HL-60 (cell line): ENCODE measurements around the gene MKS1.
A peak's percentile ranks its signal among the peaks of the same experiment; 100 is the strongest.

ENCODE experiments used
- DNase-seq, 2 experiments: peaks; one replicate each; pipeline ENCODE4 v3.0.0-alpha.2; 2010 to 2020; ENCODE audit warnings: low read depth in 1 of 2, low spot score in 1 of 2
- H3K27ac ChIP-seq: fragments of 250-450 bp; sonication (Bioruptor Pico); replicated peaks from 2 replicates; pipeline ENCODE4 v1.5.1; 2020; ENCODE audit warnings: mild to moderate bottlenecking, moderate library complexity
- H3K27me3 ChIP-seq: fragments of 250-450 bp; sonication (Bioruptor Pico); 2 replicates; pipeline ENCODE4 v1.5.1; 2021; ENCODE audit warnings: mild to moderate bottlenecking, moderate library complexity; ENCODE audit not compliant: insufficient read depth, poor library complexity, severe bottlenecking
- H3K4me3 ChIP-seq: replicated peaks from 2 replicates; pipeline ENCODE4 v1.5.1; 2011; ENCODE audit warnings: mild to moderate bottlenecking, control low read depth, low read length; ENCODE audit not compliant: insufficient read depth
- GABPA ChIP-seq: IDR thresholded peaks from 2 replicates; pipeline ENCODE4 v1.6.1; 2012; ENCODE audit warnings: low read depth
- POLR2AphosphoS5 ChIP-seq: IDR thresholded peaks from 2 replicates; pipeline ENCODE4 v1.6.1; 2012; ENCODE audit warnings: low read depth
- SPI1 ChIP-seq: IDR thresholded peaks from 2 replicates; pipeline ENCODE4 v1.6.1; 2012; ENCODE audit warnings: low read depth, mild to moderate bottlenecking, borderline replicate concordance
- TF ChIP-seq, protein P1 (sequence below): IDR thresholded peaks from 2 replicates; pipeline ENCODE4 v1.6.1; 2012; ENCODE audit warnings: low read depth; ENCODE audit not compliant: insufficient replicate concordance
- TF ChIP-seq, protein P2 (sequence below): IDR thresholded peaks from one replicate; pipeline ENCODE4 v1.5.1; 2011; ENCODE audit warnings: low read length, control low read depth, inconsistent platforms; ENCODE audit not compliant: insufficient read depth

Gene MKS1

DNA sequence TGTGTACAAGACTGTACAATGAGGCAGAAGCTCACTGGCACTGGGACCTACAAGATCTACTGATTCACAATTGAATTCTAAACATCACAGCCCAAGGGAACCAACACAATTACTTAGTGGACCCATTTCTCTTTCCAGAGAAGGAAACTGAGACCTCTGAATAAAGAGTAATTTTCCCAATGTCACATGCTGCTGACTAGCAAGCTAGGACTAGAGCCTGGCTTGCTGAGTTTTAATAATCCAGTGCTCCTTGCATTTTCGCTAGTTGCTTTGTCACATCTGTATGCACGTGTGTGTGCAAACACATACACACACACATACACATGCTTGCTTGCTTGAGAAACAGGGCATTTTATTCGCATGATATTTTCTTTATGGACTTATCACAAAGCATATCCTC, 15.5 kb upstream of the MKS1 start:
- Histone ChIP-seq H3K27ac (no peak overlapping the region), H3K27me3 (no peaks in the 10 kb centered on the region), H3K4me3 (no peak overlapping the region)
- no peak for DNase-seq
- TF ChIP-seq POLR2AphosphoS5 (no peak), SPI1 (no peak), GABPA (no peak)
- TF ChIP-seq, protein P1, sequence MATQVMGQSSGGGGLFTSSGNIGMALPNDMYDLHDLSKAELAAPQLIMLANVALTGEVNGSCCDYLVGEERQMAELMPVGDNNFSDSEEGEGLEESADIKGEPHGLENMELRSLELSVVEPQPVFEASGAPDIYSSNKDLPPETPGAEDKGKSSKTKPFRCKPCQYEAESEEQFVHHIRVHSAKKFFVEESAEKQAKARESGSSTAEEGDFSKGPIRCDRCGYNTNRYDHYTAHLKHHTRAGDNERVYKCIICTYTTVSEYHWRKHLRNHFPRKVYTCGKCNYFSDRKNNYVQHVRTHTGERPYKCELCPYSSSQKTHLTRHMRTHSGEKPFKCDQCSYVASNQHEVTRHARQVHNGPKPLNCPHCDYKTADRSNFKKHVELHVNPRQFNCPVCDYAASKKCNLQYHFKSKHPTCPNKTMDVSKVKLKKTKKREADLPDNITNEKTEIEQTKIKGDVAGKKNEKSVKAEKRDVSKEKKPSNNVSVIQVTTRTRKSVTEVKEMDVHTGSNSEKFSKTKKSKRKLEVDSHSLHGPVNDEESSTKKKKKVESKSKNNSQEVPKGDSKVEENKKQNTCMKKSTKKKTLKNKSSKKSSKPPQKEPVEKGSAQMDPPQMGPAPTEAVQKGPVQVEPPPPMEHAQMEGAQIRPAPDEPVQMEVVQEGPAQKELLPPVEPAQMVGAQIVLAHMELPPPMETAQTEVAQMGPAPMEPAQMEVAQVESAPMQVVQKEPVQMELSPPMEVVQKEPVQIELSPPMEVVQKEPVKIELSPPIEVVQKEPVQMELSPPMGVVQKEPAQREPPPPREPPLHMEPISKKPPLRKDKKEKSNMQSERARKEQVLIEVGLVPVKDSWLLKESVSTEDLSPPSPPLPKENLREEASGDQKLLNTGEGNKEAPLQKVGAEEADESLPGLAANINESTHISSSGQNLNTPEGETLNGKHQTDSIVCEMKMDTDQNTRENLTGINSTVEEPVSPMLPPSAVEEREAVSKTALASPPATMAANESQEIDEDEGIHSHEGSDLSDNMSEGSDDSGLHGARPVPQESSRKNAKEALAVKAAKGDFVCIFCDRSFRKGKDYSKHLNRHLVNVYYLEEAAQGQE, result no peak
- TF ChIP-seq, protein P2, sequence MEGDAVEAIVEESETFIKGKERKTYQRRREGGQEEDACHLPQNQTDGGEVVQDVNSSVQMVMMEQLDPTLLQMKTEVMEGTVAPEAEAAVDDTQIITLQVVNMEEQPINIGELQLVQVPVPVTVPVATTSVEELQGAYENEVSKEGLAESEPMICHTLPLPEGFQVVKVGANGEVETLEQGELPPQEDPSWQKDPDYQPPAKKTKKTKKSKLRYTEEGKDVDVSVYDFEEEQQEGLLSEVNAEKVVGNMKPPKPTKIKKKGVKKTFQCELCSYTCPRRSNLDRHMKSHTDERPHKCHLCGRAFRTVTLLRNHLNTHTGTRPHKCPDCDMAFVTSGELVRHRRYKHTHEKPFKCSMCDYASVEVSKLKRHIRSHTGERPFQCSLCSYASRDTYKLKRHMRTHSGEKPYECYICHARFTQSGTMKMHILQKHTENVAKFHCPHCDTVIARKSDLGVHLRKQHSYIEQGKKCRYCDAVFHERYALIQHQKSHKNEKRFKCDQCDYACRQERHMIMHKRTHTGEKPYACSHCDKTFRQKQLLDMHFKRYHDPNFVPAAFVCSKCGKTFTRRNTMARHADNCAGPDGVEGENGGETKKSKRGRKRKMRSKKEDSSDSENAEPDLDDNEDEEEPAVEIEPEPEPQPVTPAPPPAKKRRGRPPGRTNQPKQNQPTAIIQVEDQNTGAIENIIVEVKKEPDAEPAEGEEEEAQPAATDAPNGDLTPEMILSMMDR, result no peak

DNA sequence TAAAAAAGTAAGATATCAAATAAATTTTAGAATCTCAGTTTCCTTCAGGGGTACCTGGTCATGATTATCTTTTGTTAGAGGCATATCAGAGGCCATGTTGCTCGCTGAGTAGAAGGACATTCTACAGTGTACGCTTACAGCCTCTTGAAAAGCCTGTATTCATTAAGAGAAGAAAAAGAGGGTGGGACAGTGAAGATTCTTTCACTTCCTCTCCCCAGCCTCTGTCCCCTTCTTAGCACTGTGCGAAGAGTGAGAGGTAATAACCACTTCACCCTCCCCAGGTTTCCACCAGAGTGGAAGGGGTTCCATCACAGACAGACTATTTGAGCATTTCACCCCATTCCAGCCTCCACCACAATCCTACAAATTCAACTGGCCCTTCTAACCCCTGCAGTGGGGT, 14.5 kb upstream of the MKS1 start:
- Histone ChIP-seq H3K27me3 (no peaks in the 10 kb centered on the region), H3K4me3 (no peak overlapping the region), H3K27ac (peak overlapping the region; percentile 39)
- DNase-seq, result no peak
- TF ChIP-seq SPI1 (peak; percentile 65; the same call in 1 of the 2 replicates), GABPA (no peak)

DNA sequence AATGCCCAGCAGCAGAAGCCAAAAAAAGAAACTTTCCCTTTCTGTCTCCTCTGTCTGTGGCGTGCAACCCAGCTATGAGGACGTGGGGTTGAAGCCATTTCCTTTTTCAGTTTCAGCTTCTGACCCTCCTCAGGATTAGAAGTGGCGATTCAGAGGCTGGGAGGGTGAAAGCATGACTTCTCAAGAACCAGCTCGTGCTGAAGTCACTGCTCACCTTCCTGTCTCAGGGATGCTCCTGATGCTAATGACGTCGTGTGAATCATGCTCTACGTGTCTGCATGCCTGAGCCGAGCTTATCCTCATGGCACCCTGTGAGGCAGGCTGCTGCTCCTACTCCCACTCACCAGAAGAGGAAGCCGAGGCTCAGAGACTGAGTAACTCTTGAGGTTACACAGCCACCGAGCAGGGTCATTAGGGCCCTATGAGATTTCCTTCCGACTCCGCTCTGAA, 13.7 kb upstream of the MKS1 start:
- Histone ChIP-seq H3K27ac (no peak overlapping the region; the same call in 1 of the 2 replicates), H3K4me3 (no peak overlapping the region), H3K27me3 (no peaks in the 10 kb centered on the region)
- TF ChIP-seq GABPA (no peak), SPI1 (peak; percentile 77; the same call in 1 of the 2 replicates), POLR2AphosphoS5 (peak; percentile 75)
- TF ChIP-seq, protein P2, result peak; percentile 22
- TF ChIP-seq, protein P1, result peak; percentile 18
- DNase-seq, result peak; percentile 94

DNA sequence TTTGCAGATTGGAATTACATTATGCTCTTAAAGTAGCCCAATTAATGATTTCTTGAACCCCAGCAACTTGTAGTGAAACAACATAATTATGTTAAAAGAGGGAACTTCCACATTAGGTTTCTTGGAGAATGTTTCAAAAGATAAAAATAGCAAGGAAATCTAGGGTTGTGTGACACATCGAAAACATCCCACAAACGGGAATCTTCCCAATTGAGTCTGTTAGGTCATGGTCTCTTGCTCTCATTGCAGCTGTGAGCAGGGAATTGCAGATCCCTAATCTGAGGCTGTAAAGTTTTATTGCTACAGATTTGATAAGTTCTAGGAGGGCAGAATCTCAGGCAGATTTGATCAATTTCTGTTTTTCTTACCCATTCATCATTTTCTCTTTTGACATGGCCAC, 12.6 kb upstream of the MKS1 start:
- no peak for TF ChIP-seq SPI1
- TF ChIP-seq, protein P2, result no peak
- TF ChIP-seq, protein P1, result no peak
- no peak for TF ChIP-seq GABPA
- no peak for TF ChIP-seq POLR2AphosphoS5
- no peak overlapping the region for H3K27ac ChIP-seq
- no peak for DNase-seq
- H3K27me3 ChIP-seq, result no peaks in the 10 kb centered on the region
- H3K4me3 ChIP-seq, result no peak overlapping the region
